ENCODE data around the gene ATF7IP2. TPM values are rescaled to one million over a fixed set of nuclear protein-coding genes. Genes with fewer than 3 reads are reported as not detected.

Gene ATF7IP2
- total and polyA plus RNA-seq, 10 of the 15 experiments (the other 5 are each of a cell fraction or from before 2014, with no cell fraction given): 24.6 to 82.1 (median 51.9) TPM

DNA sequence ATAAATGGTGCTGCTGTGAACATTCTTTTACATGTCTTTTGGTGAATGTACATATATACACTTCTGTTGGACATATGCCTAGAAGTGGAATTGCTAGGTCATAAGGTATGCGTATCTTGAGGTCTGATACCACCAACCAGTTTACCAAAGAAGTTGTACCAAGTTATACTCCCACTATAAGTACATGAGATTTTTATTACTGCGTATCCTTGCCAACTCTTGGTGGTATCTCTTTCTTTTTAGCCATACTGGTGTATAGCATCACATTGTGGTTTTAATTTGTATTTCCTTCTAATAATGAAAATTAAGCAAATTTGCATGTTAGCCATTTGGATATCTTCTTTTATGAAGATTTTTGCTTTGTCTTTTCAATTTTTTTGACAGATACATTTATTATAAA lies 80.5 kb downstream of the ATF7IP2 start:
- WGBS (ENCODE audit: insufficient coverage, insufficient replicate concordance, low lambda C conversion rate, missing lambda C conversion rate): 100% methylated on average over 2 of the region's 2 CpGs
- no peak for FAIRE-seq

More for the DNA sequence above, 80.5 kb downstream of the ATF7IP2 start:
- Histone ChIP-seq H3K4me3 (no peak overlapping the region), H3K79me2 (ENCODE audit: control insufficient read depth, insufficient read depth, low read length) (no peaks in the 10 kb centered on the region), H3K27me3 (replicated peaks in 1 of 2; ENCODE audit: control insufficient read depth in 2 of 2, insufficient read depth in 2 of 2, low read length in 1 of 2) (no peaks in the 10 kb centered on the region), H3K9ac (ENCODE audit: control insufficient read depth, insufficient read depth, low read length) (no peak overlapping the region), H3K36me3 (ENCODE audit: control insufficient read depth in 2 of 2, insufficient read depth in 2 of 2, low read length in 1 of 2) (peaks cover 0 to 2% of the 10 kb centered on the region in 2 experiments; a peak in 1 of 4 replicates), H3K4me1 (ENCODE audit: control insufficient read depth, insufficient read depth, low read length) (no peaks in the 10 kb centered on the region), H3K27ac (ENCODE audit: control insufficient read depth, insufficient read depth) (no peak overlapping the region), H2AFZ (ENCODE audit: control insufficient read depth, low read depth, low read length) (no peak overlapping the region), H3K4me2 (ENCODE audit: control insufficient read depth, insufficient read depth) (no peak overlapping the region), H4K20me1 (ENCODE audit: control insufficient read depth, insufficient read depth) (no peaks in the 10 kb centered on the region), H3K9me3 (replicated peaks; ENCODE audit: control insufficient read depth, insufficient read depth, low read length) (no peaks in the 10 kb centered on the region)
- CTCF ChIA-PET: no interaction called here
- POLR2A ChIA-PET: no interaction called here
- DNase-seq (ENCODE audit: low read depth, low spot score): no peak
- ATAC-seq: no peak
- SMC1A ChIA-PET (ENCODE audit: uncharacterized antibody, unreplicated experiment): interaction anchor here (1.2 kb wide), 3 partner anchors 15 to 209 kb away, joined by 3 to 4 read pairs (median 3); no protein-coding TSS in a partner anchor
- BruUV-seq (replicated peaks): no TSS peak
- in situ Hi-C loops (cut with MboI) (no loop called here), intact Hi-C loops (cut with micrococcal nuclease; ENCODE audit: unreplicated experiment) (no loop called here)
- RAD21 ChIA-PET (ENCODE audit: unreplicated experiment): interaction anchor here (1.7 kb wide), 1 partner anchor 43 kb away, joined by 3 read pairs; no protein-coding TSS in a partner anchor
- no peak for TF ChIP-seq EED (IDR thresholded peaks at IDR 0.05; ENCODE audit: low read depth)
- TF ChIP-seq ATF7 (IDR thresholded peaks at IDR 0.05; ENCODE audit: low read depth): no peak
- TF ChIP-seq RAD51 (IDR thresholded peaks at IDR 0.05): no peak
- no peak for TF ChIP-seq WRNIP1 (IDR thresholded peaks at IDR 0.05; ENCODE audit: borderline replicate concordance, low read depth, low read length)
- no peak for TF ChIP-seq SMARCA5 (IDR thresholded peaks at IDR 0.05)
- TF ChIP-seq, protein P1, sequence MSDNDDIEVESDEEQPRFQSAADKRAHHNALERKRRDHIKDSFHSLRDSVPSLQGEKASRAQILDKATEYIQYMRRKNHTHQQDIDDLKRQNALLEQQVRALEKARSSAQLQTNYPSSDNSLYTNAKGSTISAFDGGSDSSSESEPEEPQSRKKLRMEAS (IDR thresholded peaks at IDR 0.05; ENCODE audit: low read depth, low read length): no peak
- no peak for TF ChIP-seq NRF1 (conservative IDR thresholded peaks at IDR 0.05; ENCODE audit: low read depth, low read length)
- no peak for TF ChIP-seq RCOR1 (conservative IDR thresholded peaks at IDR 0.05; ENCODE audit: low read depth, low read length)
- no peak for TF ChIP-seq CEBPB (IDR thresholded peaks at IDR 0.05; ENCODE audit: borderline replicate concordance in 1 of 2, low read depth in 2 of 2, low read length in 2 of 2)
- TF ChIP-seq BRCA1 (IDR thresholded peaks at IDR 0.05; ENCODE audit: low read depth, low read length): no peak
- no peak for TF ChIP-seq NBN (IDR thresholded peaks at IDR 0.05)
- TF ChIP-seq EZH2 (IDR thresholded peaks at IDR 0.05; ENCODE audit: borderline replicate concordance, control insufficient read depth, low read depth, low read length): no peak
- TF ChIP-seq, protein P2, sequence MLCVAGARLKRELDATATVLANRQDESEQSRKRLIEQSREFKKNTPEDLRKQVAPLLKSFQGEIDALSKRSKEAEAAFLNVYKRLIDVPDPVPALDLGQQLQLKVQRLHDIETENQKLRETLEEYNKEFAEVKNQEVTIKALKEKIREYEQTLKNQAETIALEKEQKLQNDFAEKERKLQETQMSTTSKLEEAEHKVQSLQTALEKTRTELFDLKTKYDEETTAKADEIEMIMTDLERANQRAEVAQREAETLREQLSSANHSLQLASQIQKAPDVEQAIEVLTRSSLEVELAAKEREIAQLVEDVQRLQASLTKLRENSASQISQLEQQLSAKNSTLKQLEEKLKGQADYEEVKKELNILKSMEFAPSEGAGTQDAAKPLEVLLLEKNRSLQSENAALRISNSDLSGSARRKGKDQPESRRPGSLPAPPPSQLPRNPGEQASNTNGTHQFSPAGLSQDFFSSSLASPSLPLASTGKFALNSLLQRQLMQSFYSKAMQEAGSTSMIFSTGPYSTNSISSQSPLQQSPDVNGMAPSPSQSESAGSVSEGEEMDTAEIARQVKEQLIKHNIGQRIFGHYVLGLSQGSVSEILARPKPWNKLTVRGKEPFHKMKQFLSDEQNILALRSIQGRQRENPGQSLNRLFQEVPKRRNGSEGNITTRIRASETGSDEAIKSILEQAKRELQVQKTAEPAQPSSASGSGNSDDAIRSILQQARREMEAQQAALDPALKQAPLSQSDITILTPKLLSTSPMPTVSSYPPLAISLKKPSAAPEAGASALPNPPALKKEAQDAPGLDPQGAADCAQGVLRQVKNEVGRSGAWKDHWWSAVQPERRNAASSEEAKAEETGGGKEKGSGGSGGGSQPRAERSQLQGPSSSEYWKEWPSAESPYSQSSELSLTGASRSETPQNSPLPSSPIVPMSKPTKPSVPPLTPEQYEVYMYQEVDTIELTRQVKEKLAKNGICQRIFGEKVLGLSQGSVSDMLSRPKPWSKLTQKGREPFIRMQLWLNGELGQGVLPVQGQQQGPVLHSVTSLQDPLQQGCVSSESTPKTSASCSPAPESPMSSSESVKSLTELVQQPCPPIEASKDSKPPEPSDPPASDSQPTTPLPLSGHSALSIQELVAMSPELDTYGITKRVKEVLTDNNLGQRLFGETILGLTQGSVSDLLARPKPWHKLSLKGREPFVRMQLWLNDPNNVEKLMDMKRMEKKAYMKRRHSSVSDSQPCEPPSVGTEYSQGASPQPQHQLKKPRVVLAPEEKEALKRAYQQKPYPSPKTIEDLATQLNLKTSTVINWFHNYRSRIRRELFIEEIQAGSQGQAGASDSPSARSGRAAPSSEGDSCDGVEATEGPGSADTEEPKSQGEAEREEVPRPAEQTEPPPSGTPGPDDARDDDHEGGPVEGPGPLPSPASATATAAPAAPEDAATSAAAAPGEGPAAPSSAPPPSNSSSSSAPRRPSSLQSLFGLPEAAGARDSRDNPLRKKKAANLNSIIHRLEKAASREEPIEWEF (IDR thresholded peaks at IDR 0.05; ENCODE audit: insufficient replicate concordance, low read depth, low read length): no peak
- TF ChIP-seq SMAD1 (IDR thresholded peaks at IDR 0.05; ENCODE audit: low read depth, partially characterized antibody): no peak
- TF ChIP-seq, protein P3, sequence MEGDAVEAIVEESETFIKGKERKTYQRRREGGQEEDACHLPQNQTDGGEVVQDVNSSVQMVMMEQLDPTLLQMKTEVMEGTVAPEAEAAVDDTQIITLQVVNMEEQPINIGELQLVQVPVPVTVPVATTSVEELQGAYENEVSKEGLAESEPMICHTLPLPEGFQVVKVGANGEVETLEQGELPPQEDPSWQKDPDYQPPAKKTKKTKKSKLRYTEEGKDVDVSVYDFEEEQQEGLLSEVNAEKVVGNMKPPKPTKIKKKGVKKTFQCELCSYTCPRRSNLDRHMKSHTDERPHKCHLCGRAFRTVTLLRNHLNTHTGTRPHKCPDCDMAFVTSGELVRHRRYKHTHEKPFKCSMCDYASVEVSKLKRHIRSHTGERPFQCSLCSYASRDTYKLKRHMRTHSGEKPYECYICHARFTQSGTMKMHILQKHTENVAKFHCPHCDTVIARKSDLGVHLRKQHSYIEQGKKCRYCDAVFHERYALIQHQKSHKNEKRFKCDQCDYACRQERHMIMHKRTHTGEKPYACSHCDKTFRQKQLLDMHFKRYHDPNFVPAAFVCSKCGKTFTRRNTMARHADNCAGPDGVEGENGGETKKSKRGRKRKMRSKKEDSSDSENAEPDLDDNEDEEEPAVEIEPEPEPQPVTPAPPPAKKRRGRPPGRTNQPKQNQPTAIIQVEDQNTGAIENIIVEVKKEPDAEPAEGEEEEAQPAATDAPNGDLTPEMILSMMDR (IDR thresholded peaks at IDR 0.05 in 2 of 3, conservative IDR thresholded peaks at IDR 0.05 in 1 of 3; ENCODE audit: control insufficient read depth in 2 of 3, extremely low read depth in 1 of 3, insufficient read depth in 1 of 3, low read depth in 3 of 3, low read length in 3 of 3): no peak
- TF ChIP-seq BACH1 (IDR thresholded peaks at IDR 0.05; ENCODE audit: borderline replicate concordance): no peak
- TF ChIP-seq ZNF24 (IDR thresholded peaks at IDR 0.05): no peak
- no peak for TF ChIP-seq SIN3A (IDR thresholded peaks at IDR 0.05; ENCODE audit: low read depth, low read length)

Measured in GM12878 (cell line).